Endodermal cell (in vitro differentiated cells): ENCODE data around the gene C1orf210. TPM values are rescaled to one million over a fixed set of nuclear protein-coding genes. Genes with fewer than 3 reads are reported as not detected.
A peak's percentile ranks its signal among the peaks of the same experiment; 100 is the strongest.

Source experiments
- DNase-seq: peaks from one replicate; pipeline ENCODE4 v3.0.0-alpha.2; 2017
- H3K27ac ChIP-seq: 2 replicates; pipeline ENCODE4 v1.5.1; 2013; ENCODE audit warnings: mild to moderate bottlenecking, low read depth, low read length, moderate library complexity
- H3K27me3 ChIP-seq: 2 replicates; pipeline ENCODE4 v1.6.1; 2013; ENCODE audit warnings: mild to moderate bottlenecking, low read length, moderate library complexity; ENCODE audit not compliant: insufficient read depth, control insufficient read depth, poor library complexity, severe bottlenecking
- H3K36me3 ChIP-seq: 2 replicates; pipeline ENCODE4 v1.7.0; 2013; ENCODE audit warnings: mild to moderate bottlenecking, low read length, moderate library complexity; ENCODE audit not compliant: control insufficient read depth, insufficient read depth
- H3K4me1 ChIP-seq: one replicate; pipeline ENCODE4 v1.7.0; 2013; ENCODE audit warnings: low read length; ENCODE audit not compliant: control insufficient read depth, insufficient read depth
- H3K4me3 ChIP-seq: 2 replicates; pipeline ENCODE4 v1.5.1; 2013; ENCODE audit warnings: mild to moderate bottlenecking, low read length, moderate library complexity
- H3K9ac ChIP-seq: 2 replicates; pipeline ENCODE4 v1.6.1; 2013; ENCODE audit warnings: mild to moderate bottlenecking, low read length, moderate library complexity; ENCODE audit not compliant: poor library complexity, severe bottlenecking; ENCODE audit errors: extremely low read depth
- H3K9me3 ChIP-seq: 2 replicates; pipeline ENCODE4 v1.6.1; 2013; ENCODE audit warnings: mild to moderate bottlenecking, low read length, moderate library complexity; ENCODE audit not compliant: control insufficient read depth
- H3K27ac Mint-ChIP-seq: 2 replicates; pipeline ENCODE4 v1.8.0; 2020; ENCODE audit warnings: mixed read lengths
- H3K27me3 Mint-ChIP-seq: 2 replicates; pipeline ENCODE4 v1.8.0; 2021; ENCODE audit warnings: mild to moderate bottlenecking, mixed read lengths; ENCODE audit not compliant: insufficient read depth
- H3K36me3 Mint-ChIP-seq: 2 replicates; pipeline ENCODE4 v1.8.0; 2020; ENCODE audit warnings: low read depth, mixed read lengths
- H3K4me1 Mint-ChIP-seq: 2 replicates; pipeline ENCODE4 v1.8.0; 2020; ENCODE audit warnings: mixed read lengths
- H3K4me3 Mint-ChIP-seq: 2 replicates; pipeline ENCODE4 v1.8.0; 2020; ENCODE audit warnings: mild to moderate bottlenecking, moderate library complexity, mixed read lengths
- H3K9me3 Mint-ChIP-seq: 2 replicates; pipeline ENCODE4 v1.8.0; 2020; ENCODE audit warnings: mild to moderate bottlenecking, mixed read lengths
- CTCF ChIP-seq: fragments of 200-600 bp; sonication (generic); conservative IDR thresholded peaks from 2 replicates; pipeline ENCODE4 v1.5.0; 2021; ENCODE audit warnings: antibody characterized with exemption, mild to moderate bottlenecking
- WGBS, 2 experiments: methylation state at CpG; one replicate each; pipeline versions ENCODE4 v1.1.5 to v1.1.7; 2013; ENCODE audit warnings: missing lambda C conversion rate in 2 of 2, mixed read lengths in 1 of 2; ENCODE audit not compliant: insufficient coverage in 1 of 2, insufficient read length in 1 of 2; 5-methylcytosine and 5-hydroxymethylcytosine counted together
- total RNA-seq, 2 donors: library from RNA; stranded (reverse); fragmentation: NEBNext Ultra II Directional in 1 of 2; extraction: Animal tissue kit (Norgen Biotek cat#: 25700) in 1 of 2; gene quantifications; 2 replicates in 1 of 2; 3 replicates in 1 of 2; pipeline ENCODE4 v1.2.1, GENCODE V29; 2021

The C1orf210 gene
- total RNA-seq, 2 donors from 2014 or later, result 9.7 to 17.9 TPM

GRCh38 chr1:43284546-43285110 is 753 bp downstream of the C1orf210 start:
- no peaks in the 10 kb centered on the region for H3K27me3 ChIP-seq
- no peaks in the 10 kb centered on the region for H3K9me3 ChIP-seq
- WGBS, 2 experiments, result 91 to 92% methylated on average over 9 to 12 of the region's 12 CpGs
- TF ChIP-seq CTCF, result no peak
- Mint-ChIP-seq H3K4me3 (peak overlapping the region; percentile 68), H3K27me3 (no peaks in the 10 kb centered on the region), H3K27ac (peak overlapping the region; percentile 93), H3K4me1 (peaks cover 31% of the 10 kb centered on the region), H3K9me3 (no peaks in the 10 kb centered on the region), H3K36me3 (peaks cover 16% of the 10 kb centered on the region)
- no peaks in the 10 kb centered on the region for H3K36me3 ChIP-seq
- peak overlapping the region; percentile 64 for H3K4me3 ChIP-seq
- H3K4me1 ChIP-seq, result peaks cover 7% of the 10 kb centered on the region
- no peak for DNase-seq
- H3K9ac ChIP-seq, result no peak overlapping the region
- no peak overlapping the region for H3K27ac ChIP-seq

DNA sequence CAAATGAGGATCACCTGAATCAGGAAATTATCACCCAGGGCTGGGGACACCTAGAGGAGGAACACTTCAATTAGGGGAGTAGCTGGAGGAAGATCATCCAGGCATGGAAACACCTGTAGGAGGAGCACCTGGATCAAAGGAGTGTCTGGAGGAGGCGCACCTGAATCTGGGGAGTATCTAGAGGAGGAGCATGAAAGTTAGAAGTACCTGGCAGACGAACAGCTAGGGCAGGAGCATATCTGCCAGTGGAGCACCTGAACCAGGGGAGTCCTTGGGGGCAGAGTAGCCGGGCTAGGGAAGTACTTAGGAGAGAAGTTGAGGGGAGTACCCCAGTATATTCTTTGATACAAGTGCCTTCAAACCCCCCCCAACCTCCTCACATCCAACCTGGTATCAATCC is 1.3 kb downstream of the C1orf210 start:
- Histone ChIP-seq H3K27me3 (no peaks in the 10 kb centered on the region), H3K27ac (no peak overlapping the region), H3K36me3 (no peaks in the 10 kb centered on the region), H3K9ac (no peak overlapping the region), H3K9me3 (no peaks in the 10 kb centered on the region), H3K4me1 (peaks cover 7% of the 10 kb centered on the region), H3K4me3 (no peak overlapping the region)
- peak overlapping the region; percentile 68 for H3K4me3 Mint-ChIP-seq
- no peaks in the 10 kb centered on the region for H3K27me3 Mint-ChIP-seq
- no peak for TF ChIP-seq CTCF
- H3K4me1 Mint-ChIP-seq, result peaks cover 31% of the 10 kb centered on the region
- no peaks in the 10 kb centered on the region for H3K9me3 Mint-ChIP-seq
- peaks cover 16% of the 10 kb centered on the region for H3K36me3 Mint-ChIP-seq
- peak; percentile 42 for DNase-seq
- H3K27ac Mint-ChIP-seq, result no peak overlapping the region
- WGBS, 2 experiments, result 92 to 100% methylated on average over 2 to 3 of the region's 3 CpGs

DNA sequence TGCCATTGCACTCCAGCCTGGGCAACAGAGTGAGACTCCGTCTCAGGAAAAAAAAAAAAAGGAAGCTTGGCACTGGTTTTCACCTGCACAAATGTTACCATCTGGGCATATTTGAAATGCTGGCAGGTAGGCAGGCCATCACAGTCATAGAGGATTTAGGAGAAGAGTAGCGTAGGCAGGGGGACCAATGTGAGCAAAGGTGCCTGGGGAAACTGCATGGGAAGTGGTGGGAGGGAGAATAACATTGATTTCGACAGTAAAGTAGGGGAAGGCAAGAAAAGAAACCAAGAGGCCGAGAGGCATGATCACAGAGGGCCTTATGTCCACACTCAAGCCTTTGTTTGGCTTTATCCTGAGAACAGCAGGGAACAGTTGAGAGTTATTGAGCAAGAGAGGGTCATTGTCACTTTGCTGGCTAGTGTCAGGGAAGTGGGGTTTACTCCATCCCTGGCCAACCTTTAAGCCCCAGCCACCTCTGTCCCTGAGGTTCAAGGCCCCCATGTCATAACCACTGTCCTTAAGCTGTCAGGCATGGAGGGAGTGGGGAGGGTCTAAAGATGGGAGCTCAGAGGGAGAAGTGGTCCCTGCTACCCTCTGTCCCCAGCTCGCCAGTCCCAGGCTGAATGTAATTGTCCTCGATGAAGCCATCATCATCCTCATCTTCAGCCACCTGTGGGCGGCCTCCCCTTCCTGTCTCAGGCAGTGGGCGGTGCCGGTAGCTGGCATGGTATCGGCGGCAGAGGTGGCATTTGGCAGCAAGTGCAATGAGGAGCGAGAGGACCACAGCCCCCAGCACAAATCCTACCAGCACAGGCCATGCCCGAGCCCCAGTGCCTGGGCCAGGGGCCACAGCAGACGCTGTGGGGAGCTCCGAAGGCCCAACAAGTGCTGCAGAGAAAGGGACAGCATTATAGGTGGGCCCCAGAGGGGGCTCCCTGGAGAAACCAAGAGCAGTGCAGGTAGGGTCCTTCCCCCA is 2.9 kb downstream of the C1orf210 start:
- peak; percentile 38 for DNase-seq

More for the DNA sequence above, 2.9 kb downstream of the C1orf210 start:
- Mint-ChIP-seq H3K9me3 (no peaks in the 10 kb centered on the region), H3K36me3 (peaks cover 26% of the 10 kb centered on the region), H3K4me1 (peaks cover 31% of the 10 kb centered on the region), H3K27me3 (no peaks in the 10 kb centered on the region), H3K4me3 (no peak overlapping the region), H3K27ac (peak overlapping the region; percentile 75)
- no peaks in the 10 kb centered on the region for H3K36me3 ChIP-seq
- H3K9me3 ChIP-seq, result no peaks in the 10 kb centered on the region
- TF ChIP-seq CTCF, result no peak
- no peak overlapping the region for H3K27ac ChIP-seq
- no peak overlapping the region for H3K4me3 ChIP-seq
- H3K4me1 ChIP-seq, result peaks cover 7% of the 10 kb centered on the region
- H3K9ac ChIP-seq, result no peak overlapping the region
- H3K27me3 ChIP-seq, result no peaks in the 10 kb centered on the region
- 80 to 88% methylated on average over 12 to 15 of the region's 15 CpGs for WGBS, 2 experiments
